GM23338 (cell line): ENCODE data around the gene CD33. TPM values are rescaled to one million over a fixed set of nuclear protein-coding genes. Genes with fewer than 3 reads are reported as not detected.

ENCODE experiments used
- EZH2 ChIP-seq: fragments of 200-600 bp; sonication (generic); IDR thresholded peaks from one replicate; pipeline ENCODE4 v1.8.0; 2017; ENCODE audit warnings: antibody characterized with exemption, mild to moderate bottlenecking, low read depth; ENCODE audit not compliant: unreplicated experiment
- EZH2phosphoT487 ChIP-seq: fragments of 200-600 bp; sonication (generic); IDR thresholded peaks from one replicate; pipeline ENCODE4 v1.8.1; 2018; ENCODE audit warnings: antibody characterized with exemption; ENCODE audit not compliant: unreplicated experiment
- POLR2AphosphoS5 ChIP-seq: IDR thresholded peaks from 2 replicates; pipeline ENCODE4 v1.6.1; 2016; ENCODE audit warnings: antibody characterized with exemption, low read depth
- REST ChIP-seq: IDR thresholded peaks from one replicate; pipeline ENCODE4 v1.6.1; 2018; ENCODE audit warnings: antibody characterized with exemption; ENCODE audit not compliant: unreplicated experiment
- ZNF462 ChIP-seq: fragments of 250-450 bp; sonication (Bioruptor Pico); IDR thresholded peaks from 2 replicates; pipeline ENCODE4 v1.5.0; 2020; ENCODE audit warnings: mild to moderate bottlenecking, moderate library complexity
- polyA plus RNA-seq: library from polyadenylated mRNA; unstranded; fragments of >200 nt; fragmentation: Nextera tagmentation; extraction: Ambion mirVana; gene quantifications from 2 replicates; pipeline ENCODE4 v1.2.1, GENCODE V29; 2016
- total RNA-seq: library from RNA; depleted of rRNA; stranded (reverse); fragments of >200 nt; shearing (Covaris generic); gene quantifications from 2 replicates; pipeline ENCODE4 v1.2.3, GENCODE V29; 2014

CD33 gene
- total and polyA plus RNA-seq, 2 experiments from 2014 or later = 0.45 TPM; not detected in 1

- TF ChIP-seq ZNF462 = no peak
- TF ChIP-seq REST = no peak
- no peak for TF ChIP-seq EZH2
- TF ChIP-seq EZH2phosphoT487 = no peak
- TF ChIP-seq POLR2AphosphoS5 = no peak
These were observed 39.6 kb upstream of the CD33 start (continued) for GRCh38 chr19:51185069-51185867.
